Gastrocnemius medialis (tissue), 4 donors: ENCODE results near the gene AGRP.

Experiments used
- CTCF ChIP-seq, 5 experiments: fragments of 450-650 bp in 3 of 5; fragments of 200-600 bp in 2 of 5; sonication (generic) in 2 of 5; IDR thresholded peaks in 4 of 5; conservative IDR thresholded peaks in 1 of 5; 1 replicate in 4 of 5; 2 replicates in 1 of 5; pipeline ENCODE4 v1.5.1; 2016 to 2019; ENCODE audit warnings: antibody characterized with exemption in 5 of 5, mild to moderate bottlenecking in 3 of 5, moderate library complexity in 3 of 5
- POLR2A ChIP-seq, 2 donors: fragments of 450-650 bp; IDR thresholded peaks; one replicate each; pipeline ENCODE4 v1.6.1; 2017; ENCODE audit warnings: antibody characterized with exemption in 2 of 2, mild to moderate bottlenecking in 2 of 2, moderate library complexity in 2 of 2

GRCh38 chr16:67441271-67441753 is 42.0 kb downstream of the AGRP start:
- TF ChIP-seq CTCF (IDR thresholded peaks at IDR 0.05 in 4 of 5, conservative IDR thresholded peaks at IDR 0.05 in 1 of 5) = no peak
- no peak for TF ChIP-seq POLR2A (IDR thresholded peaks at IDR 0.05)
